ENCODE data around the gene SOX5. TPM values are rescaled to one million over a fixed set of nuclear protein-coding genes. Genes with fewer than 3 reads are reported as not detected.

The SOX5 gene
- total and polyA plus RNA-seq, 2 experiments from 2014 or later: 1.0 to 4.7 TPM

- no peaks in the 10 kb centered on the region for H3K36me3 ChIP-seq (ENCODE audit: insufficient read depth)
- no peaks in the 10 kb centered on the region for H3K27me3 ChIP-seq (ENCODE audit: insufficient read depth)
- H3K4me1 ChIP-seq (ENCODE audit: insufficient read depth): peaks cover 16% of the 10 kb centered on the region
- H3K27ac Mint-ChIP-seq: no peak overlapping the region
- no peaks in the 10 kb centered on the region for H3K9me2 ChIP-seq (ENCODE audit: insufficient read depth)
- H3K4me2 ChIP-seq: no peak overlapping the region
- H3K4me3 ChIP-seq: no peak overlapping the region
- H3K4me1 Mint-ChIP-seq: peaks cover 12% of the 10 kb centered on the region
- no peaks in the 10 kb centered on the region for H3K79me2 ChIP-seq (replicated peaks; ENCODE audit: insufficient read depth)
- H3K27me3 Mint-ChIP-seq (ENCODE audit: insufficient read depth, low read depth, poor library complexity): peaks cover 1% of the 10 kb centered on the region
- H3K9me3 Mint-ChIP-seq: no peaks in the 10 kb centered on the region
- DNase-seq (ENCODE audit: low spot score): no peak
- no peak overlapping the region for H2AFZ ChIP-seq
- H3K27ac ChIP-seq (ENCODE audit: low read depth): no peak overlapping the region
- H4K20me1 ChIP-seq (replicated peaks; ENCODE audit: insufficient read depth): no peaks in the 10 kb centered on the region
- ATAC-seq: no peak
- no peaks in the 10 kb centered on the region for H3F3A ChIP-seq (replicated peaks; ENCODE audit: low read depth)
- no peak for TF ChIP-seq POLR2AphosphoS5 (IDR thresholded peaks at IDR 0.05; ENCODE audit: low read depth)
- no peak for TF ChIP-seq EZH2 (IDR thresholded peaks at IDR 0.05; ENCODE audit: low read depth, unreplicated experiment)
- TF ChIP-seq NANOG (IDR thresholded peaks at IDR 0.05; ENCODE audit: borderline replicate concordance): no peak
- TF ChIP-seq ETS1 (IDR thresholded peaks at IDR 0.05): no peak
- TF ChIP-seq CTCF (conservative IDR thresholded peaks at IDR 0.05; ENCODE audit: low read depth in 2 of 2): no peak
- no peak for TF ChIP-seq ZNF114 (CRISPR knock-in tag; IDR thresholded peaks at IDR 0.05)
- no peak for TF ChIP-seq REST (IDR thresholded peaks at IDR 0.05; ENCODE audit: unreplicated experiment)
- no peak for TF ChIP-seq STAT1 (IDR thresholded peaks at IDR 0.05; ENCODE audit: unreplicated experiment)
- no peak for TF ChIP-seq CREB1 (CRISPR knock-in tag; IDR thresholded peaks at IDR 0.05; ENCODE audit: low read depth)
- TF ChIP-seq JUNB (IDR thresholded peaks at IDR 0.05; ENCODE audit: unreplicated experiment): no peak
- TF ChIP-seq ZNF331 (CRISPR knock-in tag; IDR thresholded peaks at IDR 0.05; ENCODE audit: low read depth): no peak
- TF ChIP-seq EZH2phosphoT487 (IDR thresholded peaks at IDR 0.05; ENCODE audit: unreplicated experiment): no peak
- TF ChIP-seq ZNF462 (CRISPR knock-in tag; IDR thresholded peaks at IDR 0.05): no peak
- no peaks in the 10 kb centered on the region for H3K36me3 Mint-ChIP-seq (ENCODE audit: low read depth)
- H3K4me3 Mint-ChIP-seq: no peak overlapping the region
These were observed 370.2 kb downstream of the SOX5 start for GRCh38 chr12:23579257-23579656.
